WTC11 (cell line): ENCODE results near the gene LRRC8D.

Experiments used
- CTCF ChIP-seq: fragments of 200-600 bp; IDR thresholded peaks from 2 replicates; pipeline ENCODE4 v1.8.0; 2022; ENCODE audit warnings: antibody characterized with exemption
- FOXK1 ChIP-seq: sonication (generic); formaldehyde crosslinking; IDR thresholded peaks from 2 replicates; pipeline ENCODE4 v1.8.0; 2022; ENCODE audit warnings: mild to moderate bottlenecking, moderate library complexity, missing genetic modification reagents
- PREB ChIP-seq: sonication (generic); formaldehyde crosslinking; IDR thresholded peaks from 2 replicates; pipeline ENCODE4 v1.8.1; 2022; ENCODE audit warnings: mild to moderate bottlenecking, missing genetic modification reagents, moderate library complexity, borderline replicate concordance
- USF1 ChIP-seq: sonication (generic); formaldehyde crosslinking; IDR thresholded peaks from 2 replicates; pipeline ENCODE4 v1.8.0; 2022; ENCODE audit warnings: mild to moderate bottlenecking, missing genetic modification reagents

GRCh38 chr1:89974696-89975470 is 154.1 kb downstream of the LRRC8D start:
- TF ChIP-seq CTCF, result no peak
- no peak for TF ChIP-seq USF1 (CRISPR knock-in tag)
- TF ChIP-seq PREB (CRISPR knock-in tag), result no peak
- TF ChIP-seq FOXK1 (CRISPR knock-in tag), result no peak
